Smooth muscle cell (in vitro differentiated cells): ENCODE data around the gene SCML2. TPM values are rescaled to one million over a fixed set of nuclear protein-coding genes. Genes with fewer than 3 reads are reported as not detected.

Source experiments
- DNase-seq: peaks from one replicate; lab custom pipeline; 2025; ENCODE audit not compliant: unreplicated experiment; lab: John Stamatoyannopoulos, UW
- H2AFZ ChIP-seq: fragments of 200-600 bp; sonication (generic); 2 replicates; pipeline ENCODE4 v1.6.0; 2016; ENCODE audit warnings: antibody characterized with exemption, low read depth, mild to moderate bottlenecking
- H3F3A ChIP-seq: fragments of 200-600 bp; sonication (generic); 2 replicates; pipeline ENCODE4 v1.6.0; 2017; ENCODE audit warnings: antibody characterized with exemption, low read depth
- H3K27ac ChIP-seq: fragments of 200-600 bp; sonication (generic); 2 replicates; pipeline ENCODE4 v1.5.1; 2016; ENCODE audit warnings: low read depth, mild to moderate bottlenecking
- H3K27me3 ChIP-seq: fragments of 200-600 bp; sonication (generic); 2 replicates; pipeline ENCODE4 v1.6.1; 2016; ENCODE audit warnings: low read depth, mild to moderate bottlenecking
- H3K36me3 ChIP-seq: fragments of 200-600 bp; sonication (generic); 2 replicates; pipeline ENCODE4 v1.5.1; 2016; ENCODE audit warnings: low read depth
- H3K4me1 ChIP-seq: fragments of 200-600 bp; sonication (generic); 2 replicates; pipeline ENCODE4 v1.5.1; 2016; ENCODE audit warnings: low read depth
- H3K4me2 ChIP-seq: fragments of 200-600 bp; sonication (generic); 2 replicates; pipeline ENCODE4 v1.6.0; 2016; ENCODE audit warnings: mild to moderate bottlenecking
- H3K4me3 ChIP-seq: fragments of 200-600 bp; sonication (generic); 2 replicates; pipeline ENCODE4 v1.5.1; 2016; ENCODE audit warnings: mild to moderate bottlenecking
- H3K79me2 ChIP-seq: fragments of 200-600 bp; sonication (generic); 2 replicates; pipeline ENCODE4 v1.6.0; 2016; ENCODE audit warnings: low read depth, mild to moderate bottlenecking
- H3K9ac ChIP-seq: fragments of 200-600 bp; sonication (generic); 2 replicates; pipeline ENCODE4 v1.6.0; 2016; ENCODE audit warnings: low read depth
- H3K9me3 ChIP-seq: fragments of 200-600 bp; sonication (generic); replicated peaks from 2 replicates; pipeline ENCODE4 v1.5.1; 2016; ENCODE audit warnings: low read depth
- H4K20me1 ChIP-seq: fragments of 200-600 bp; sonication (generic); 2 replicates; pipeline ENCODE4 v1.6.0; 2016; ENCODE audit warnings: low read depth
- WGBS: methylation state at CpG from one replicate; pipeline ENCODE4 v1.1.7; 2016; ENCODE audit warnings: low lambda C conversion rate; 5-methylcytosine and 5-hydroxymethylcytosine counted together
- polyA plus RNA-seq: library from polyadenylated mRNA; unstranded; fragments of >200 nt; fragmentation: Nextera tagmentation; extraction: Ambion mirVana; gene quantifications from 2 replicates; pipeline ENCODE4 v1.2.1, GENCODE V29; 2016
- small RNA-seq: library from RNA; depleted of rRNA; stranded (forward); fragments of <200 nt; gene quantifications from one replicate; pipeline ENCODE3, GENCODE V24; 2014
- total RNA-seq: library from RNA; depleted of rRNA; stranded (reverse); fragments of >200 nt; gene quantifications from 2 replicates; pipeline ENCODE4 v1.2.3, GENCODE V29; 2014
- TF ChIP-seq, protein P1 (sequence below): fragments of 200-600 bp; sonication (generic); IDR thresholded peaks from 2 replicates; pipeline ENCODE4 v1.5.1; 2017; ENCODE audit warnings: borderline replicate concordance, mild to moderate bottlenecking, antibody characterized with exemption; ENCODE audit not compliant: insufficient read depth, poor library complexity, severe bottlenecking

Gene SCML2
- total and polyA plus RNA-seq, 2 experiments from 2014 or later, result 1.5 to 1.8 TPM

DNA sequence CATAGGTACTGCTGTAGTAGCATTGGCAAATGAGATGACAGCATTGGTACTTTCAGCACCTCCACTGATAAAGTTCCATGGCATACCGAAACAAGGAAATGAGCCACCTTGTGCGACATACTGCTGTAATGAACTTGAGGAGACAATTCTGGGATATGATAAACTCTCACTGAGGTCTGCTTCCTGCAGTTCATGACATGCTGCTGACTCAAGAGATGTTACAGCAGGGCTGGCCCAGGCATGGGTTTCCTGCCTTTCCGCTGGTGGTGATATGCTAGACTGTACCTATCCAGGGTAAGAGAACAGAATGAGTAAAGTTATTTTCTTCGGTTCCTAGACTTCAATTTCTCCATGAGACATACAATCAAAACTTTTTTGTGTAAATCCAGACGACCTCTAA, 150.9 kb downstream of the SCML2 start:
- no peak overlapping the region for H3K9ac ChIP-seq
- TF ChIP-seq, protein P1, sequence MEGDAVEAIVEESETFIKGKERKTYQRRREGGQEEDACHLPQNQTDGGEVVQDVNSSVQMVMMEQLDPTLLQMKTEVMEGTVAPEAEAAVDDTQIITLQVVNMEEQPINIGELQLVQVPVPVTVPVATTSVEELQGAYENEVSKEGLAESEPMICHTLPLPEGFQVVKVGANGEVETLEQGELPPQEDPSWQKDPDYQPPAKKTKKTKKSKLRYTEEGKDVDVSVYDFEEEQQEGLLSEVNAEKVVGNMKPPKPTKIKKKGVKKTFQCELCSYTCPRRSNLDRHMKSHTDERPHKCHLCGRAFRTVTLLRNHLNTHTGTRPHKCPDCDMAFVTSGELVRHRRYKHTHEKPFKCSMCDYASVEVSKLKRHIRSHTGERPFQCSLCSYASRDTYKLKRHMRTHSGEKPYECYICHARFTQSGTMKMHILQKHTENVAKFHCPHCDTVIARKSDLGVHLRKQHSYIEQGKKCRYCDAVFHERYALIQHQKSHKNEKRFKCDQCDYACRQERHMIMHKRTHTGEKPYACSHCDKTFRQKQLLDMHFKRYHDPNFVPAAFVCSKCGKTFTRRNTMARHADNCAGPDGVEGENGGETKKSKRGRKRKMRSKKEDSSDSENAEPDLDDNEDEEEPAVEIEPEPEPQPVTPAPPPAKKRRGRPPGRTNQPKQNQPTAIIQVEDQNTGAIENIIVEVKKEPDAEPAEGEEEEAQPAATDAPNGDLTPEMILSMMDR, result no peak
- H3K9me3 ChIP-seq, result no peaks in the 10 kb centered on the region
- no peak overlapping the region for H2AFZ ChIP-seq
- H3F3A ChIP-seq, result no peaks in the 10 kb centered on the region
- no peaks in the 10 kb centered on the region for H4K20me1 ChIP-seq
- H3K36me3 ChIP-seq, result no peaks in the 10 kb centered on the region
- H3K4me3 ChIP-seq, result no peak overlapping the region
- H3K79me2 ChIP-seq, result no peaks in the 10 kb centered on the region
- H3K27me3 ChIP-seq, result no peaks in the 10 kb centered on the region
- no peak for DNase-seq
- no peaks in the 10 kb centered on the region for H3K4me1 ChIP-seq
- H3K4me2 ChIP-seq, result no peak overlapping the region
- WGBS, result 70% methylated on average over 5 of the region's 5 CpGs
- H3K27ac ChIP-seq, result no peak overlapping the region

DNA sequence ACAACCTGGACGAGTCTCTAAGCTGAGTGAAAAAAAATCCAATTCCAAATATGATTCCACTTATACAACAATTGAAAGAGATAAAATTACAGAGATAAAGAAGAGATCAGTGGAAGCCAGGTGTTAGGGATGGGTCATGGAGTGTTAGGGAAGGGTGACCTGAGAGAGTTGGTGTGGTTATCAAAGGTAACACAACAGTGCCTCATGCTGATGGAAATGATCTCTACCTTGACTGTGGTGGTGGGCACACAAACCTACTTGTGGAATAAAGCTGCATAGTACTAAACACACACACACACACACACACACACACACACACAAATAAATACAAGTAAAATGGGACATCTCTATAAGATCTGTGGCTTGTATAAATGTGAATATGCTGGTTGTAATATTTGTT, 159.8 kb downstream of the SCML2 start:
- H3K27me3 ChIP-seq, result no peaks in the 10 kb centered on the region
- TF ChIP-seq, protein P1, result no peak
- no peak for DNase-seq
- H3K4me3 ChIP-seq, result no peak overlapping the region
- no peaks in the 10 kb centered on the region for H3K4me1 ChIP-seq
- no peak overlapping the region for H3K27ac ChIP-seq
- H3F3A ChIP-seq, result no peaks in the 10 kb centered on the region
- 67% methylated on average over 1 of the region's 1 CpG for WGBS
- no peaks in the 10 kb centered on the region for H3K79me2 ChIP-seq
- no peak overlapping the region for H2AFZ ChIP-seq
- H4K20me1 ChIP-seq, result no peaks in the 10 kb centered on the region
- H3K9ac ChIP-seq, result no peak overlapping the region
- no peaks in the 10 kb centered on the region for H3K36me3 ChIP-seq
- H3K4me2 ChIP-seq, result no peak overlapping the region
- no peaks in the 10 kb centered on the region for H3K9me3 ChIP-seq

Small RNA genes within 50 kb of the gene (small RNA-seq; reads per million reads assigned to genes)
- not detected for gene RF00019
- not detected for gene TMSB10P2

Other genes starting within 250 kb of the SCML2 start
- not detected in 2 replicates for gene BEND2, start 133.8 kb downstream of the SCML2 start, total RNA-seq
- gene BEND2, start 133.8 kb downstream of the SCML2 start, polyA plus RNA-seq, result not detected in 2 replicates
- 13.7 and 14.4 TPM in 2 replicates for gene CDKL5, start 70.9 kb upstream of the SCML2 start, total RNA-seq
- gene CDKL5, start 70.9 kb upstream of the SCML2 start, polyA plus RNA-seq, result 3.4 and 4.8 TPM in 2 replicates